HK-2 (cell line): ENCODE data around the gene MSN.
"Not testable (repeated sequence)": the region's sequence is repeated elsewhere in the genome, so short reads cannot be mapped to it uniquely, and the experiment has no call there.

ENCODE experiments used
- DNase-seq: peaks from one replicate; pipeline ENCODE4 v3.0.0-alpha.2; 2018; ENCODE audit not compliant: unreplicated experiment

MSN gene

DNA sequence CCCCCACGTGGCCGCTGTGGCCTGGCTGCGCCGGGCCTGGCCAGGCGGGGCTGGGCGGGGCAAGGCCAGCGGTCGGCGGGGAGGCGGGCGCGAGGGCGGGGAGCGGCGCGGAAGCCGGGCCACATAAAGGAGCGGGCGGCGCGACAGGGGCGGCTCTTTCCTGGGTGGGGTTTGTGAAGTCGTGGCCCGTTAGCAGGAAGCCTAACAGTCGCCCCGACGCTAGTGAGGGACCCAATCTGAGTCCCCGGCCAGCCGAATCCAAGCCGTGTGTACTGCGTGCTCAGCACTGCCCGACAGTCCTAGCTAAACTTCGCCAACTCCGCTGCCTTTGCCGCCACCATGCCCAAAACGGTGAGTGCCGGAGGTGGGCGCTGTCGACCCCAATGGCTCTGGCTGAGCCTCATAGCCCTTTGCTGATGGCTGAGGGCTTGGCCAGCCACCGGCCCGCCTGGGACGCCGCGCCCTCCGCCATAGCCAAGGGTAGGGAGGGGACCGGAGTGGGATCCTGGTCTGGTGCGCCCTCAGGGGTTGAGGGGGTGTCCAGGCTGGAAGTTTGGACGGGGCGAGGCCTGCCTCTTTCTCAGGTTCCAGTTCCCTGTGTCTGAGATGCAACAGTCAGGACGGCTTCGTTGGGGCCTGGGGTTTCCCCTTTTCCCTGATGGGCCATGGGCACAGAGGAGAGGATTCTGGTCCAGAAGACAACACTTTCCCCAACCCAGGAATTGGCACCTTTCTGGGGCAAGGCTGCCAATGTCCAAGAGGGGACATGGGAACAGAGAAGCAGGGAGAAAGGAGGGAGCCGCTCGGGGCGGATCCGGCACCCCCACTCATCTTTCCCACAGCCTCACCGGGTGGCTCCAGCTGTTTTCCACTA is at the start of gene MSN:
Gene MSN (plus strand): TSS at position 152 of the 874 bp plus-strand sequence. CDS start 188 bp downstream, at position 340.
- peak; percentile 76 for DNase-seq

GRCh38 chrX:65620096-65620705 is 47.3 kb upstream of the MSN start:
- not testable (repeated sequence) for DNase-seq

GRCh38 chrX:65630771-65631170 is 36.7 kb upstream of the MSN start:
- no peak for DNase-seq

GRCh38 chrX:65633826-65634225 is 33.6 kb upstream of the MSN start:
- no peak for DNase-seq

- DNase-seq: no peak
Measured at GRCh38 chrX:65634732-65635131, 32.7 kb upstream of the MSN start.

DNA sequence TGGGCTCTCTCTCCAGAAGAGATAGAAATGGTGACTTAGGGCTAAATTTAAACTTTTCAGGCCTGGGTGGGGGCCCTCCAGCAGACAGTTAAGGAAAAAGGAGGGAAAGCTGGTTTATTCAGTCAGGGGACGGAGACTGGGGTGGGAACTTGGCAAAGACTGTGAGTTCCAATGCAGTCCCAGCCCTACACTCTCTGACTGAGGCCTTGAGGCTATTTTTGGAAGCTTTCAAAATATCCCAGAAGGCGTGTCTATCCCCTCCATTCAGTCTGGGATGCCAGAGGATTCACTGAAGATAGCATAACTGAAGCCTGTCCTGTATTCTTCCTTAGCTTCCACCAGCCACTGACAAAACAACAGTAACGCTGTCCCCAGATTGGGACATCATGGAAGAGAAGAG is 32.1 kb upstream of the MSN start:
- DNase-seq: no peak

GRCh38 chrX:65635822-65636221 is 31.6 kb upstream of the MSN start:
- DNase-seq: no peak

DNA sequence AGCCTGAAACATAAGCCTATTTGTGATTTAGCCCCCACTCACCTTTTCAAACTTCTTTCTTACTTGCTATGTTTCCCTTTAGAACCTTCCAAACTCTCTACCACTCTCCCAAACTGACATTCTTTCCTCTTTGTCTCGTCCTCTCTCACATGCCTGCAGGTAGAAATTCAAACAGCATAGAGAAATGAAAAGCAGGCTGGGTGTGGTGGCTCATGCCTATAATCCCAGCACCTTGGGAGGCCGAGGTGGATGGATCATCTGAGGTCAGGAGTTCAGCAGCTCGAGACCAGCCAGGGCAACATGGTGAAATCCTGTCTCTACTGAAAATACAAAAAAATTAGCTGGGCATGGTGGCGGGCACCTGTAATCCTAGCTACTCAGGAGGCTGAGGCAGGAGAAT is 31.2 kb upstream of the MSN start:
- DNase-seq: not testable (repeated sequence)

DNA sequence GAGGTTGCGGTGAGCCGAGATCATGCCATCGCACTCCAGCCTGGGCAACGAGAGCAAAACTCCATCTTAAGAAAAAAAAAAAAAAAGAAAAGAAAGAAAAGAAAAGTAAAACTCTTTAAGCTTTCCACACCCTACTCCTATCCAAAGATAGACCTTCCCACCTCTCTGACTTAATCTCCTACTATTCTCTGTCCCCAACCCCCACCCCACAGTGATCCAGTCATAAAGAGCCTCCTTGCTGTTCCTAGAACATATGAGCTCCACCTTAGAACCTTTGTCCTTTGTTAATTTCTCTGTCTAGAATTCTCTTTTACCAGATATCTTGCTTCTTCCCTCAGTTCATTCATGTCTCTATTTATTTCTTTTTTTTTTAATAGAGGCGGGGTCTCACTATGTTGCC is 30.1 kb upstream of the MSN start:
- DNase-seq: no peak

DNA sequence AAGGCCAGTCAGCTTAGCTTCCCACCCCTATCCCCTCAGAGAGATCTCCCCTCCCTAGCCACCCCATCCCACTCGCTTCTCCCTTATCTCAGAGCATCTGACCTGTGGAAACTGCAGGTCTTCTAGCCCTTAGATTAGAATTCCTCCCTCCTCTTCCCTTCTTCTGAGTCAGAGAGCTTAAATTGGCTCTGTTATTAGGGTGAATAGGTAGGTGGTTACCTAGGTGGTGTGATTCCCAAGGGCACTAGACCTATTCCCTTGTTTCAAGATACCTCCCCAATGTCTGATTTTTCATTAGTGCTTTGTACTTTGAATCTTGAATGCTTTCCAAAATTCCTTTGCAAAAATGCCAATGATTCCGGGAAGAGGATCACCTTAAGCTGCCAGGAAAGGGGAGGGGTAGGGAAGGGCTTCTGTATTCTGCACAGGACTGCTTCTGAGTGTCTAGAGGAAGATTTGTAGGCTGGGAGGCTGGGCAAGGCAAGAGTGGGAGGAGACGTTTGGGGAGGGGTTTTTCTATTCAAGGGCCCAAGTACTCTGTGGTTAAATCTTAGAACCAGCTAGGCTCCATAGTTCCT is 24.5 kb upstream of the MSN start:
- peak; percentile 13 for DNase-seq

DNA sequence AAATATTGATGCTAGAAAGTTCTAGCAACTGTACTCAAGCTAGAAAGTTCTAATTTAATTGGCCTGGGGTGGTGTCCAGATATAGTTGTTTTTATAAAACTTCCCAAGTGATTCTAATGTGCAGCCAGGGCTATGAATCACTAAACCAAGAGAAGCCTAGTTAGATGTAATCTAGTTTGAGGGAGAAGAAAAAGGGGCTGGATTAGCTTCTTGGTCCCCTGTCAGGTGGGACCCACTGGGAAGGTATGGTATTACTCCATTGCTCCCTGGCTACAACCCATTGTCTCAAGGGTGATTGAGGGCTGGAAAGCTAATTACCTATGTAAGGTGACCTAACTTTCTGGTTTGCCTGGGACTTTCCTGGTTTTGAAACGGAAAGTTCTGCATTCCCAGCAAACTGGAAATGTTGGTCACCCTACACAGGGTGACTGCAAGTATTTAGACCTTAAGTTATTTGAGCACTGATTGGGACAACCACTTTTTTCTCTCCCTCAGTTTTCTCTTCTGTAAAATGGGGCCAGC is 23.9 kb upstream of the MSN start:
- no peak for DNase-seq

DNA sequence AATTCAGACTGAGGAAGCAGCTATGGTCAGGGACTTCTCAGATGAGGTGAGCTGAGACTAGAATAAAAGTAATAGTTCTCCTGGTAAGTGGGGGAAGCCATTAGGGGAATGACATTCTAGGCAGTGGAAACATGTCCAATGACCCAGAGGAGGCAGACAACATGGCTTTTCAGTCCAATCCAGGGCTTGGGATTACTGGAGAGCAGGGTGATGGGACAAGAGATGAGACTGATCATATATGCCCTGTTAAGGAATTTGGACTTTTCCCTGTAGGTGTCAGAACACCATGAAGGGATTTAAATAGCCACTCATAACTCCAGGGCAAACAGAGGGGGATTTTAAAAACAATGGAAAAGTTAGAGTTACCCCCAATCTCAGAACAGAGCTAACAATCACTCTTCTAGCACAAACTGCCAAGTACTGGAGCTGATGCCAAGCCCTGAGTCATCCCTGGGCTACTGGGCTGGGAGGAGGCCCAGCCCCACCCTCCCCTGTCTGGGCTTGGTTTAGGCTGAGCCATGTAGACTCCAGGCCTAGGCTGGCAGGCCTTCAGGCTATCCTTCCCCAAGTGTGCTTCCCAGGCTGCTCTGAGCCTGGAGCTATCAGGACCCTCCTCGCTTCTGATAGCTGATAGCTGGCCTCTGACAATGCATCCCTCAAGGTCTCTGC is 22.7 kb upstream of the MSN start:
- peak; percentile 47 for DNase-seq

- DNase-seq: no peak
Measured at GRCh38 chrX:65647801-65648200, 19.7 kb upstream of the MSN start.

- no peak for DNase-seq
Measured at GRCh38 chrX:65652098-65652497, 15.4 kb upstream of the MSN start.

DNA sequence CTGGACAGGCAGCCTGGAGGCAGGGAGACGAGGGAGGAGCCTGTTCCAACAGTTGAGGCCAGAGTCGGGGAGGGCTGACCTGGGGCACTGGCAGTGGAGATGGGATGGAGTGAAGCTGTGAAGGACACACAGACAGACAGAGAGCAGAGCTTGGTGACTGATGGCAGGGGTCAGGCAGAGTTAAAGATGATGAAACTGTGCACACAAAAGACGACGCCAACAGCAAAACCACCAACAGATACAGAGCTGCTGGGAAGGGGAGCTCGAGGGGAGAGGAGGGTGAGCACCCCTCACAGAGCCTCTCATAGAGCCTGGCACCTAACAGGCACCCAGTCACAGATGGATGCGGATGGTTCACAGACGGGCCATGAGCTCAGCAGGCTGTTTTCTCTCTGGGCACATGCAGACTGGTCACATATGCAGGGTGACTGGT is 10.4 kb upstream of the MSN start:
- not testable (repeated sequence) for DNase-seq

- DNase-seq: no peak
Measured at GRCh38 chrX:65657659-65658058, 9.8 kb upstream of the MSN start.

- DNase-seq: no peak
Measured at GRCh38 chrX:65658229-65658628, 9.2 kb upstream of the MSN start.

DNA sequence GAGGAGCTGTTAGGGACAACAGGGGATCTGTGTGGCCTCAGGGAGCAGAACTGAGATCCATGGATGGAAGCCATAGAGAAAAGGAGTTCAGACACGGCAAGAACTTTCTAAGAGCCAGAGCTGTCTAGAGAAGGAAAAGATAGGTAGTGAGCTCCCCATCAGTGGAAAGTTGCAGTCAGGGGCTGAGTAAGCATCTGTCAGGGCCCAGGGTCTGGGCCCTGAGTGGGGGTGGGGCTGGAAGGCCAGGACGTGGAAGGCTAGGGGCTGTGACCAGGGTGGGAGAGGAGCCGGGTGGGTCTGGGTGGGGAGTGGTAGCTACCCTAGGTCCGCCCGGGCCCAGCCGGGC is 324 bp upstream of the MSN start:
- no peak for DNase-seq

- DNase-seq: peak; percentile 63
Measured at GRCh38 chrX:65668377-65669310, 1.2 kb downstream of the MSN start.

GRCh38 chrX:65671286-65671685 is 3.8 kb downstream of the MSN start:
- no peak for DNase-seq

DNA sequence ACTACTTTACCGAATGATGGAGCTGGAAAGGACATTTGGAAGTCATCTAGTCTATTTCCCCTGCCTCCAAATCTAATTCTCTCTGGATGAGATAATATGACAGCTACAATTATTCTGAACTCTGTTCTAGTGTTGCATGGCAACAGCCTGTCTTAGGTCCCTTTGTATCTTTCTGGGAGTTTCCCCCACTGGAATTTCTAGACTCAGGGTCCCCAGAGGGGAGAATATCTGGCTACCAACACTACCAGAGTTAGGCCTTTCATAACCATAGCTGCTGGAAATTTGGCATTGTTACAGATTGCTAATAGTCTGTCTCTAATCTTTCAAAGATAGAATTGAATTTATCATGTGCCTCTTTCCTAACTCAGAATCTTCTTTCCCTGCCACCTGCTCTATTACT is 4.5 kb downstream of the MSN start:
- no peak for DNase-seq
